Measurements from ENCODE around the gene NBPF1. TPM values are rescaled to one million over a fixed set of nuclear protein-coding genes. Genes with fewer than 3 reads are reported as not detected.
"Not testable (repeated sequence)": the region's sequence is repeated elsewhere in the genome, so short reads cannot be mapped to it uniquely, and the experiment has no call there.

NBPF1 gene
- total and polyA plus RNA-seq, 9 of the 15 experiments (the other 6 are each of a cell fraction or from before 2014, with no cell fraction given): 5.2 to 42.6 (median 24.1) TPM

DNA sequence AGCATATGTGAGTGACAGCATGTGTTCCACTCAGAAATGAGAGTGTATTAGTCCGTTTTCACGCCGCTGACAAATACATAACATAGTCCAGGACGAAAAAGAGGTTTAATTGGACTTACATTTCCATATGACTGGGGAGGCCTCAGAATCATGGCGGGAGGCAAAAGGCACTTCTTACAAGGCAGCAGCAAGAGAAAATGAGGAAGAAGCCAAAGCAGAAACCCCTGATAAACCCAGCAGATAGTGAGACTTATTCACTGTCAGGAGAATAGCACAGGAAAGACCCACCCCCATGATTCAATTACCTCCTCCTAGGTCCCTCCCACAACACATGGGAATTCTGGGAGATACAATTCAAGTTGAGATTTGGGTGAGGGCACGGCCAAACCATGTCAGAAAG is 75.8 kb downstream of the NBPF1 start:
- BruUV-seq (replicated peaks); in situ Hi-C loops (cut with MboI); H3K9me3 ChIP-seq (replicated peaks; ENCODE audit: control insufficient read depth, insufficient read depth, low read depth, low read length); DNase-seq (ENCODE audit: extremely low read depth in 1 of 4, low spot score in 3 of 4); H3K9me1 ChIP-seq (ENCODE audit: control insufficient read depth, insufficient read depth, low read length); POLR2A ChIA-PET; H2AFZ ChIP-seq (ENCODE audit: low read depth, low read length); CTCF ChIA-PET (ENCODE audit: low intra/inter-chr PET ratio); H4K20me1 ChIP-seq (replicated peaks; ENCODE audit: control insufficient read depth, insufficient read depth, low read length); H3K36me3 ChIP-seq (ENCODE audit: control insufficient read depth, insufficient read depth, low read length); H3K79me2 ChIP-seq (ENCODE audit: control insufficient read depth, insufficient read depth, low read length); H3K9ac ChIP-seq (ENCODE audit: insufficient read depth in 1 of 2, low read depth in 2 of 2, low read length in 2 of 2); H3K27ac ChIP-seq (ENCODE audit: extremely low read depth, low read depth, low read length); H3K27me3 ChIP-seq (ENCODE audit: control insufficient read depth in 2 of 2, insufficient read depth in 2 of 2, low read length in 2 of 2); H3K4me3 ChIP-seq; intact Hi-C loops (cut with micrococcal nuclease); H3K4me1 ChIP-seq (replicated peaks in 1 of 2; ENCODE audit: control insufficient read depth in 2 of 2, insufficient read depth in 2 of 2, low read length in 2 of 2); FAIRE-seq; ATAC-seq: not testable (repeated sequence)
- TF ChIP-seq ZNF766 (CRISPR knock-in tag; conservative IDR thresholded peaks at IDR 0.05) (peak; percentile 99), ZFP36 (IDR thresholded peaks at IDR 0.05; ENCODE audit: low read depth, low read length, partially characterized antibody) (peak; percentile 71), ZNF431 (CRISPR knock-in tag; IDR thresholded peaks at IDR 0.05) (peak; percentile 53; the same call in 1 of the 2 replicates), MEIS2 (IDR thresholded peaks at IDR 0.05; ENCODE audit: partially characterized antibody) (peak; percentile 9), TRIM24 (IDR thresholded peaks at IDR 0.05) (peak in 1 of 2 experiments; percentile 59; a peak in 2 of 4 replicates), L3MBTL2 (IDR thresholded peaks at IDR 0.05) (0 out of 2 replicates have a peak, but pooled peaks have one; percentile 19), ARID1B (IDR thresholded peaks at IDR 0.05) (0 out of 2 replicates have a peak, but pooled peaks have one; percentile 11), EHMT2 (IDR thresholded peaks at IDR 0.05) (peak; percentile 52; the same call in 1 of the 2 replicates), TRIM28 (IDR thresholded peaks at IDR 0.05) (0 out of 2 replicates have a peak, but pooled peaks have one; percentile 42)
- TF ChIP-seq, protein P1, sequence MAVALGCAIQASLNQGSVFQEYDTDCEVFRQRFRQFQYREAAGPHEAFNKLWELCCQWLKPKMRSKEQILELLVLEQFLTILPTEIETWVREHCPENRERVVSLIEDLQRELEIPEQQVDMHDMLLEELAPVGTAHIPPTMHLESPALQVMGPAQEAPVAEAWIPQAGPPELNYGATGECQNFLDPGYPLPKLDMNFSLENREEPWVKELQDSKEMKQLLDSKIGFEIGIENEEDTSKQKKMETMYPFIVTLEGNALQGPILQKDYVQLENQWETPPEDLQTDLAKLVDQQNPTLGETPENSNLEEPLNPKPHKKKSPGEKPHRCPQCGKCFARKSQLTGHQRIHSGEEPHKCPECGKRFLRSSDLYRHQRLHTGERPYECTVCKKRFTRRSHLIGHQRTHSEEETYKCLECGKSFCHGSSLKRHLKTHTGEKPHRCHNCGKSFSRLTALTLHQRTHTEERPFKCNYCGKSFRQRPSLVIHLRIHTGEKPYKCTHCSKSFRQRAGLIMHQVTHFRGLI (CRISPR knock-in tag; IDR thresholded peaks at IDR 0.05): 0 out of 2 replicates have a peak, but pooled peaks have one; percentile 10
- H3K4me2 ChIP-seq (ENCODE audit: insufficient read depth, low read length): peak overlapping the region; percentile 21; the same call in 1 of the 2 replicates
- 55% methylated on average over 4 of the region's 6 CpGs for WGBS (ENCODE audit: insufficient coverage, low coverage, missing lambda C conversion rate)

GRCh38 chr1:16536796-16537195 is 76.6 kb downstream of the NBPF1 start:
- H3K27me3 ChIP-seq (ENCODE audit: control insufficient read depth in 2 of 2, insufficient read depth in 2 of 2, low read length in 2 of 2); BruUV-seq (replicated peaks); POLR2A ChIA-PET; H3K9ac ChIP-seq (ENCODE audit: insufficient read depth in 1 of 2, low read depth in 2 of 2, low read length in 2 of 2); H2AFZ ChIP-seq (ENCODE audit: low read depth, low read length); H3K4me2 ChIP-seq (ENCODE audit: insufficient read depth, low read length); H3K4me3 ChIP-seq; H4K20me1 ChIP-seq (replicated peaks; ENCODE audit: control insufficient read depth, insufficient read depth, low read length); in situ Hi-C loops (cut with MboI); H3K27ac ChIP-seq (ENCODE audit: extremely low read depth, low read depth, low read length); H3K9me1 ChIP-seq (ENCODE audit: control insufficient read depth, insufficient read depth, low read length); H3K36me3 ChIP-seq (ENCODE audit: control insufficient read depth, insufficient read depth, low read length); H3K79me2 ChIP-seq (ENCODE audit: control insufficient read depth, insufficient read depth, low read length); H3K9me3 ChIP-seq (replicated peaks; ENCODE audit: control insufficient read depth, insufficient read depth, low read depth, low read length); FAIRE-seq; ATAC-seq; CTCF ChIA-PET (ENCODE audit: low intra/inter-chr PET ratio); DNase-seq (ENCODE audit: extremely low read depth in 1 of 4, low spot score in 3 of 4); intact Hi-C loops (cut with micrococcal nuclease); H3K4me1 ChIP-seq (replicated peaks in 1 of 2; ENCODE audit: control insufficient read depth in 2 of 2, insufficient read depth in 2 of 2, low read length in 2 of 2): not testable (repeated sequence)
- WGBS (ENCODE audit: insufficient coverage, low coverage, missing lambda C conversion rate): 79% methylated on average over 15 of the region's 15 CpGs

DNA sequence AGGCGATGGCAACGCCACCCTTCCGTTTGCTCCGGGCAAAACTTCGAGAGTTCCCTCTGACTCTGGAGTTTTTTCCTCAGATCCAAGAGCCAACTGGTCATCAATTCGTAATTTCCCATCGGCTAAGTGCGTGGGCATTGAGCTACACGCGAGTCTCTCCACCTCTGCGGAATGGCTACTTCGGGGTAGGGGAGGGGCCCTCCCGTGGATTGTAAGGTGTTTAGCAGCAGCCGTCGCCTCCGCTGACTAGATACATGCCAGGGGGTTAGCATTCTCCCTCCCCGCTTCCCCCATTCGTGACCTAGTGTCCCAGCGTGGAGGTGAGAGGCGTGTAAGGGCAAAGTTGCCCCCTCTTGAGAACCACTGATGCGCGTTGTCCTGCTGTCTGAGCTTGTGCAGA is 77.5 kb downstream of the NBPF1 start:
- CTCF ChIA-PET (ENCODE audit: low intra/inter-chr PET ratio); H2AFZ ChIP-seq (ENCODE audit: low read depth, low read length); H3K36me3 ChIP-seq (ENCODE audit: control insufficient read depth, insufficient read depth, low read length); BruUV-seq (replicated peaks); H4K20me1 ChIP-seq (replicated peaks; ENCODE audit: control insufficient read depth, insufficient read depth, low read length); intact Hi-C loops (cut with micrococcal nuclease); DNase-seq (ENCODE audit: extremely low read depth in 1 of 4, low spot score in 3 of 4); H3K27me3 ChIP-seq (ENCODE audit: control insufficient read depth in 2 of 2, insufficient read depth in 2 of 2, low read length in 2 of 2); H3K79me2 ChIP-seq (ENCODE audit: control insufficient read depth, insufficient read depth, low read length); in situ Hi-C loops (cut with MboI); H3K9me1 ChIP-seq (ENCODE audit: control insufficient read depth, insufficient read depth, low read length); ATAC-seq; POLR2A ChIA-PET; H3K4me3 ChIP-seq; H3K9me3 ChIP-seq (replicated peaks; ENCODE audit: control insufficient read depth, insufficient read depth, low read depth, low read length); H3K27ac ChIP-seq (ENCODE audit: extremely low read depth, low read depth, low read length); FAIRE-seq; H3K4me1 ChIP-seq (replicated peaks in 1 of 2; ENCODE audit: control insufficient read depth in 2 of 2, insufficient read depth in 2 of 2, low read length in 2 of 2); H3K9ac ChIP-seq (ENCODE audit: insufficient read depth in 1 of 2, low read depth in 2 of 2, low read length in 2 of 2); H3K4me2 ChIP-seq (ENCODE audit: insufficient read depth, low read length): not testable (repeated sequence)
- 67% methylated on average over 13 of the region's 22 CpGs for WGBS (ENCODE audit: insufficient coverage, low coverage, missing lambda C conversion rate)
